ENCODE measurements around the gene RERG.

DNA sequence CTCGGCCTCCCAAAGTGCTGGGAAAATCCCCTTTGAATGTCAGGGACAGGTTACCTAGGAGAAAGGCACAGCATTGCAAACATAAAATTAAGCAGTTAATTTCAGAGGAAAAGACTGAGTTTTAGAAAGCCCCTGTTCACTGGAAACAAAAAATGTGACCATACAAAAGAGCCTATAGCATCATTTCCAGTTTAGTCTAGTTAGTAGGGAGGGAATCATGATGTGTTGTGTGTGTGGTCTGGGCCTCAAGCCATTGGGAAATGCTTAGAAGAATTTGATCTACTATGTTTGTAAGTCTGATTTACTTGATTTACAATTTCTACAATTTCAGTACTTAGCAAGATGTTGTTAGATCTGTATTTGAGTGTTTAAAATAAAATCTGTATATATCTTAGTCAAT, 47.1 kb upstream of the RERG start:
- no peak for TF ChIP-seq RAD21 (conservative IDR thresholded peaks at IDR 0.05 in 1 of 2, IDR thresholded peaks at IDR 0.05 in 1 of 2)
- TF ChIP-seq, protein P1, sequence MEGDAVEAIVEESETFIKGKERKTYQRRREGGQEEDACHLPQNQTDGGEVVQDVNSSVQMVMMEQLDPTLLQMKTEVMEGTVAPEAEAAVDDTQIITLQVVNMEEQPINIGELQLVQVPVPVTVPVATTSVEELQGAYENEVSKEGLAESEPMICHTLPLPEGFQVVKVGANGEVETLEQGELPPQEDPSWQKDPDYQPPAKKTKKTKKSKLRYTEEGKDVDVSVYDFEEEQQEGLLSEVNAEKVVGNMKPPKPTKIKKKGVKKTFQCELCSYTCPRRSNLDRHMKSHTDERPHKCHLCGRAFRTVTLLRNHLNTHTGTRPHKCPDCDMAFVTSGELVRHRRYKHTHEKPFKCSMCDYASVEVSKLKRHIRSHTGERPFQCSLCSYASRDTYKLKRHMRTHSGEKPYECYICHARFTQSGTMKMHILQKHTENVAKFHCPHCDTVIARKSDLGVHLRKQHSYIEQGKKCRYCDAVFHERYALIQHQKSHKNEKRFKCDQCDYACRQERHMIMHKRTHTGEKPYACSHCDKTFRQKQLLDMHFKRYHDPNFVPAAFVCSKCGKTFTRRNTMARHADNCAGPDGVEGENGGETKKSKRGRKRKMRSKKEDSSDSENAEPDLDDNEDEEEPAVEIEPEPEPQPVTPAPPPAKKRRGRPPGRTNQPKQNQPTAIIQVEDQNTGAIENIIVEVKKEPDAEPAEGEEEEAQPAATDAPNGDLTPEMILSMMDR (IDR thresholded peaks at IDR 0.05): no peak
- no peak for TF ChIP-seq MAFK (IDR thresholded peaks at IDR 0.05; ENCODE audit: partially characterized antibody)
- no peak for TF ChIP-seq POLR2A (IDR thresholded peaks at IDR 0.05; ENCODE audit: low read length)
- TF ChIP-seq, protein P2, sequence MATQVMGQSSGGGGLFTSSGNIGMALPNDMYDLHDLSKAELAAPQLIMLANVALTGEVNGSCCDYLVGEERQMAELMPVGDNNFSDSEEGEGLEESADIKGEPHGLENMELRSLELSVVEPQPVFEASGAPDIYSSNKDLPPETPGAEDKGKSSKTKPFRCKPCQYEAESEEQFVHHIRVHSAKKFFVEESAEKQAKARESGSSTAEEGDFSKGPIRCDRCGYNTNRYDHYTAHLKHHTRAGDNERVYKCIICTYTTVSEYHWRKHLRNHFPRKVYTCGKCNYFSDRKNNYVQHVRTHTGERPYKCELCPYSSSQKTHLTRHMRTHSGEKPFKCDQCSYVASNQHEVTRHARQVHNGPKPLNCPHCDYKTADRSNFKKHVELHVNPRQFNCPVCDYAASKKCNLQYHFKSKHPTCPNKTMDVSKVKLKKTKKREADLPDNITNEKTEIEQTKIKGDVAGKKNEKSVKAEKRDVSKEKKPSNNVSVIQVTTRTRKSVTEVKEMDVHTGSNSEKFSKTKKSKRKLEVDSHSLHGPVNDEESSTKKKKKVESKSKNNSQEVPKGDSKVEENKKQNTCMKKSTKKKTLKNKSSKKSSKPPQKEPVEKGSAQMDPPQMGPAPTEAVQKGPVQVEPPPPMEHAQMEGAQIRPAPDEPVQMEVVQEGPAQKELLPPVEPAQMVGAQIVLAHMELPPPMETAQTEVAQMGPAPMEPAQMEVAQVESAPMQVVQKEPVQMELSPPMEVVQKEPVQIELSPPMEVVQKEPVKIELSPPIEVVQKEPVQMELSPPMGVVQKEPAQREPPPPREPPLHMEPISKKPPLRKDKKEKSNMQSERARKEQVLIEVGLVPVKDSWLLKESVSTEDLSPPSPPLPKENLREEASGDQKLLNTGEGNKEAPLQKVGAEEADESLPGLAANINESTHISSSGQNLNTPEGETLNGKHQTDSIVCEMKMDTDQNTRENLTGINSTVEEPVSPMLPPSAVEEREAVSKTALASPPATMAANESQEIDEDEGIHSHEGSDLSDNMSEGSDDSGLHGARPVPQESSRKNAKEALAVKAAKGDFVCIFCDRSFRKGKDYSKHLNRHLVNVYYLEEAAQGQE (IDR thresholded peaks at IDR 0.05): no peak
- TF ChIP-seq TP53 (CRISPR knock-in tag; IDR thresholded peaks at IDR 0.05): no peak
- no peak for TF ChIP-seq EP300 (IDR thresholded peaks at IDR 0.05)
- TF ChIP-seq, protein P3, sequence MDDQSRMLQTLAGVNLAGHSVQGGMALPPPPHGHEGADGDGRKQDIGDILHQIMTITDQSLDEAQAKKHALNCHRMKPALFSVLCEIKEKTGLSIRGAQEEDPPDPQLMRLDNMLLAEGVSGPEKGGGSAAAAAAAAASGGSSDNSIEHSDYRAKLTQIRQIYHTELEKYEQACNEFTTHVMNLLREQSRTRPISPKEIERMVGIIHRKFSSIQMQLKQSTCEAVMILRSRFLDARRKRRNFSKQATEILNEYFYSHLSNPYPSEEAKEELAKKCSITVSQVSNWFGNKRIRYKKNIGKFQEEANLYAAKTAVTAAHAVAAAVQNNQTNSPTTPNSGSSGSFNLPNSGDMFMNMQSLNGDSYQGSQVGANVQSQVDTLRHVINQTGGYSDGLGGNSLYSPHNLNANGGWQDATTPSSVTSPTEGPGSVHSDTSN (IDR thresholded peaks at IDR 0.05): no peak
- TF ChIP-seq PHF8 (IDR thresholded peaks at IDR 0.05; ENCODE audit: borderline replicate concordance, low read depth): no peak
- no peak for TF ChIP-seq BHLHE40 (IDR thresholded peaks at IDR 0.05; ENCODE audit: low read depth, low read length)
- TF ChIP-seq, protein P4, sequence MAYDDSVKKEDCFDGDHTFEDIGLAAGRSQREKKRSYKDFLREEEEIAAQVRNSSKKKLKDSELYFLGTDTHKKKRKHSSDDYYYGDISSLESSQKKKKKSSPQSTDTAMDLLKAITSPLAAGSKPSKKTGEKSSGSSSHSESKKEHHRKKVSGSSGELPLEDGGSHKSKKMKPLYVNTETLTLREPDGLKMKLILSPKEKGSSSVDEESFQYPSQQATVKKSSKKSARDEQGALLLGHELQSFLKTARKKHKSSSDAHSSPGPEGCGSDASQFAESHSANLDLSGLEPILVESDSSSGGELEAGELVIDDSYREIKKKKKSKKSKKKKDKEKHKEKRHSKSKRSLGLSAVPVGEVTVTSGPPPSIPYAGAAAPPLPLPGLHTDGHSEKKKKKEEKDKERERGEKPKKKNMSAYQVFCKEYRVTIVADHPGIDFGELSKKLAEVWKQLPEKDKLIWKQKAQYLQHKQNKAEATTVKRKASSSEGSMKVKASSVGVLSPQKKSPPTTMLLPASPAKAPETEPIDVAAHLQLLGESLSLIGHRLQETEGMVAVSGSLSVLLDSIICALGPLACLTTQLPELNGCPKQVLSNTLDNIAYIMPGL (CRISPR knock-in tag; IDR thresholded peaks at IDR 0.05; ENCODE audit: borderline replicate concordance): no peak

All from A549 (cell line).